Stimulated activated CD4-positive, alpha-beta T cell treated with anti-CD3 and anti-CD28 coated beads, TNF-alpha, amount 100 ng/mL, for 4 hours (primary cell): ENCODE results near the gene ATP5ME.
"Not testable (repeated sequence)": the region's sequence is repeated elsewhere in the genome, so short reads cannot be mapped to it uniquely, and the experiment has no call there.

Experiments
- DNase-seq, 3 experiments: peaks; one replicate each; pipeline ENCODE4 v3.0.0-alpha.2; 2020; ENCODE audit warnings: low read depth in 3 of 3

ATP5ME gene

GRCh38 chr4:656436-657337 lies 17.4 kb downstream of the ATP5ME start:
- no peak for DNase-seq

GRCh38 chr4:655464-656151 lies 18.5 kb downstream of the ATP5ME start:
- DNase-seq = no peak

GRCh38 chr4:654871-655463 lies 19.1 kb downstream of the ATP5ME start:
- DNase-seq = no peak

GRCh38 chr4:654503-654845 lies 19.6 kb downstream of the ATP5ME start:
- no peak for DNase-seq

- no peak for DNase-seq
Measured at GRCh38 chr4:653831-654502, 20.1 kb downstream of the ATP5ME start.

GRCh38 chr4:653080-653821 lies 20.8 kb downstream of the ATP5ME start:
- no peak for DNase-seq

GRCh38 chr4:651884-652642 lies 22.0 kb downstream of the ATP5ME start:
- DNase-seq = no peak

- no peak for DNase-seq
Measured at GRCh38 chr4:650951-651883, 22.9 kb downstream of the ATP5ME start.

- DNase-seq = no peak
Measured at GRCh38 chr4:650461-650860, 23.6 kb downstream of the ATP5ME start.

- no peak for DNase-seq
Measured at GRCh38 chr4:649751-650310, 24.2 kb downstream of the ATP5ME start.

GRCh38 chr4:649293-649625 lies 24.8 kb downstream of the ATP5ME start:
- no peak for DNase-seq

GRCh38 chr4:648579-649292 lies 25.3 kb downstream of the ATP5ME start:
- no peak for DNase-seq

GRCh38 chr4:647481-647880 lies 26.6 kb downstream of the ATP5ME start:
- DNase-seq = no peak

- no peak for DNase-seq
Measured at GRCh38 chr4:646460-646859, 27.6 kb downstream of the ATP5ME start.

- DNase-seq = not testable (repeated sequence)
Measured at GRCh38 chr4:642366-642765, 31.7 kb downstream of the ATP5ME start.

GRCh38 chr4:637536-638280 lies 36.4 kb downstream of the ATP5ME start:
- no peak for DNase-seq

GRCh38 chr4:636628-637159 lies 37.4 kb downstream of the ATP5ME start:
- no peak for DNase-seq
